ENCODE data around the gene PRKCE. TPM values are rescaled to one million over a fixed set of nuclear protein-coding genes. Genes with fewer than 3 reads are reported as not detected.
"Not testable (repeated sequence)": the region's sequence is repeated elsewhere in the genome, so short reads cannot be mapped to it uniquely, and the experiment has no call there.

PRKCE gene
- total RNA-seq, 3 donors from 2014 or later (not counting 1 experiment from before 2014, with no cell fraction given), result 35.2 to 42.1 (median 38.6) TPM

- no peaks in the 10 kb centered on the region for H3K36me3 Mint-ChIP-seq
- intact Hi-C loops (cut with micrococcal nuclease), result loop anchor here (5.0 kb wide), 1 partner anchor 1380 kb away; no protein-coding TSS in a partner anchor
- peaks cover 21 to 26% of the 10 kb centered on the region in 2 donors for H3K4me1 Mint-ChIP-seq
- DNase-seq, result no peak
- Histone ChIP-seq H3K4me1 (ENCODE audit: control insufficient read depth, insufficient read depth, low read length) (peaks cover 8% of the 10 kb centered on the region), H3K27ac (ENCODE audit: low read length) (no peak overlapping the region), H3K36me3 (ENCODE audit: control insufficient read depth, insufficient read depth, low read length) (no peaks in the 10 kb centered on the region), H3K4me3 (ENCODE audit: low read length) (no peak overlapping the region), H3K27me3 (ENCODE audit: control insufficient read depth, insufficient read depth, low read length) (no peaks in the 10 kb centered on the region), H3K9me3 (ENCODE audit: control insufficient read depth, insufficient read depth, low read length) (no peaks in the 10 kb centered on the region)
- H3K27me3 Mint-ChIP-seq (ENCODE audit: low read depth in 2 of 2), result no peaks in the 10 kb centered on the region
- no peak overlapping the region for H3K27ac Mint-ChIP-seq
- WGBS (ENCODE audit: insufficient coverage), result 90% methylated on average over 5 of the region's 5 CpGs
- no peak for ATAC-seq
- no peak for TF ChIP-seq CTCF (IDR thresholded peaks at IDR 0.05)
- no peak overlapping the region for H3K4me3 Mint-ChIP-seq
- H3K9me3 Mint-ChIP-seq, result no peaks in the 10 kb centered on the region
Measured at GRCh38 chr2:45912109-45912508, 260.6 kb downstream of the PRKCE start.

GRCh38 chr2:45913539-45913938, 262.1 kb downstream of the PRKCE start:
- Mint-ChIP-seq H3K4me3 (no peak overlapping the region), H3K9me3 (no peaks in the 10 kb centered on the region), H3K36me3 (no peaks in the 10 kb centered on the region), H3K27me3 (ENCODE audit: low read depth in 2 of 2) (no peaks in the 10 kb centered on the region), H3K4me1 (peaks cover 21 to 26% of the 10 kb centered on the region in 2 donors), H3K27ac (no peak overlapping the region)
- WGBS (ENCODE audit: insufficient coverage), result 91% methylated on average over 2 of the region's 2 CpGs
- H3K27ac ChIP-seq (ENCODE audit: low read length), result no peak overlapping the region
- no peaks in the 10 kb centered on the region for H3K36me3 ChIP-seq (ENCODE audit: control insufficient read depth, insufficient read depth, low read length)
- intact Hi-C loops (cut with micrococcal nuclease), result loop anchor here (5.0 kb wide), 1 partner anchor 1381 kb away; no protein-coding TSS in a partner anchor
- H3K27me3 ChIP-seq (ENCODE audit: control insufficient read depth, insufficient read depth, low read length), result no peaks in the 10 kb centered on the region
- TF ChIP-seq CTCF (IDR thresholded peaks at IDR 0.05), result no peak
- DNase-seq, result no peak
- no peak for ATAC-seq
- no peak overlapping the region for H3K4me3 ChIP-seq (ENCODE audit: low read length)
- H3K9me3 ChIP-seq (ENCODE audit: control insufficient read depth, insufficient read depth, low read length), result no peaks in the 10 kb centered on the region
- peaks cover 8% of the 10 kb centered on the region for H3K4me1 ChIP-seq (ENCODE audit: control insufficient read depth, insufficient read depth, low read length)

- no peaks in the 10 kb centered on the region for H3K27me3 ChIP-seq (ENCODE audit: control insufficient read depth, insufficient read depth, low read length)
- H3K27ac Mint-ChIP-seq, result no peak overlapping the region
- no peaks in the 10 kb centered on the region for H3K36me3 ChIP-seq (ENCODE audit: control insufficient read depth, insufficient read depth, low read length)
- TF ChIP-seq CTCF (IDR thresholded peaks at IDR 0.05), result no peak
- H3K36me3 Mint-ChIP-seq, result no peaks in the 10 kb centered on the region
- no peak overlapping the region for H3K4me3 Mint-ChIP-seq
- H3K9me3 Mint-ChIP-seq, result no peaks in the 10 kb centered on the region
- intact Hi-C loops (cut with micrococcal nuclease), result no loop called here
- no peak for ATAC-seq
- no peak overlapping the region for H3K4me3 ChIP-seq (ENCODE audit: low read length)
- H3K9me3 ChIP-seq (ENCODE audit: control insufficient read depth, insufficient read depth, low read length), result no peaks in the 10 kb centered on the region
- WGBS (ENCODE audit: insufficient coverage), result 77% methylated on average over 4 of the region's 5 CpGs
- no peaks in the 10 kb centered on the region for H3K27me3 Mint-ChIP-seq (ENCODE audit: low read depth in 2 of 2)
- H3K4me1 ChIP-seq (ENCODE audit: control insufficient read depth, insufficient read depth, low read length), result peaks cover 11% of the 10 kb centered on the region
- DNase-seq, result no peak
- peaks cover 7 to 19% of the 10 kb centered on the region in 2 donors for H3K4me1 Mint-ChIP-seq
- H3K27ac ChIP-seq (ENCODE audit: low read length), result no peak overlapping the region
Measured at GRCh38 chr2:45915523-45915922, 264.0 kb downstream of the PRKCE start.

GRCh38 chr2:45917561-45918176, 266.2 kb downstream of the PRKCE start:
- WGBS (ENCODE audit: insufficient coverage), result 95% methylated on average over 45 of the region's 49 CpGs

More at GRCh38 chr2:45917561-45918176, 266.2 kb downstream of the PRKCE start:
- H3K27ac Mint-ChIP-seq; H3K27ac ChIP-seq (ENCODE audit: low read length); H3K36me3 ChIP-seq (ENCODE audit: control insufficient read depth, insufficient read depth, low read length); intact Hi-C loops (cut with micrococcal nuclease); H3K27me3 ChIP-seq (ENCODE audit: control insufficient read depth, insufficient read depth, low read length); ATAC-seq; DNase-seq; H3K4me3 ChIP-seq (ENCODE audit: low read length); H3K9me3 ChIP-seq (ENCODE audit: control insufficient read depth, insufficient read depth, low read length); H3K4me3 Mint-ChIP-seq; H3K36me3 Mint-ChIP-seq; H3K9me3 Mint-ChIP-seq; H3K27me3 Mint-ChIP-seq (ENCODE audit: low read depth in 2 of 2): not testable (repeated sequence)
- peaks cover 5 to 16% of the 10 kb centered on the region in 2 donors for H3K4me1 Mint-ChIP-seq
- H3K4me1 ChIP-seq (ENCODE audit: control insufficient read depth, insufficient read depth, low read length), result peaks cover 11% of the 10 kb centered on the region
